Tibial artery (tissue), 4 donors: Measurements from ENCODE around the gene EEF2K.
"Not testable (repeated sequence)": the region's sequence is repeated elsewhere in the genome, so short reads cannot be mapped to it uniquely, and the experiment has no call there.

Source experiments
- DNase-seq, 2 donors: peaks; one replicate each; pipeline ENCODE4 v3.0.0-alpha.2; 2019
- H3K27ac ChIP-seq, 2 donors: fragments of 200-600 bp; sonication (generic) in 1 of 2; 1 replicate in 1 of 2; 2 replicates in 1 of 2; pipeline ENCODE4 v1.5.1; 2018 to 2019; ENCODE audit warnings: mild to moderate bottlenecking in 1 of 2
- H3K27me3 ChIP-seq, 2 donors: fragments of 200-600 bp; sonication (generic) in 1 of 2; one replicate each; pipeline versions ENCODE4 v1.5.1 to v1.6.0; 2016 to 2019
- H3K36me3 ChIP-seq, 3 donors: fragments of 200-600 bp; sonication (generic) in 2 of 3; one replicate each; pipeline ENCODE4 v1.5.1; 2016 to 2019; ENCODE audit warnings: mild to moderate bottlenecking in 2 of 3
- H3K4me1 ChIP-seq, 4 donors: fragments of 200-600 bp; sonication (generic) in 2 of 4; 1 replicate in 3 of 4; 2 replicates in 1 of 4; pipeline ENCODE4 v1.5.1; 2016 to 2019
- H3K4me3 ChIP-seq, 2 donors: fragments of 200-600 bp; sonication (generic) in 1 of 2; 1 replicate in 1 of 2; 2 replicates in 1 of 2; pipeline ENCODE4 v1.5.1; 2018 to 2019; ENCODE audit warnings: mild to moderate bottlenecking in 2 of 2
- H3K9me3 ChIP-seq, 3 donors: fragments of 200-600 bp; sonication (generic) in 1 of 3; one replicate each; pipeline ENCODE4 v1.5.1; 2016 to 2019
- intact Hi-C: fragments of 100-400 bp; cut with DNase I; formaldehyde crosslinking; loops from one replicate; pipeline ENCODE4 v1.15.0; 2023; ENCODE audit warnings: low total_unique reads
- TF ChIP-seq, protein P1 (sequence below), 2 experiments: fragments of 200-600 bp in 1 of 2; fragments of 450-650 bp in 1 of 2; IDR thresholded peaks; one replicate each; pipeline ENCODE4 v1.5.1; 2017 to 2019; ENCODE audit warnings: antibody characterized with exemption in 2 of 2, mild to moderate bottlenecking in 1 of 2, moderate library complexity in 1 of 2

EEF2K gene

DNA sequence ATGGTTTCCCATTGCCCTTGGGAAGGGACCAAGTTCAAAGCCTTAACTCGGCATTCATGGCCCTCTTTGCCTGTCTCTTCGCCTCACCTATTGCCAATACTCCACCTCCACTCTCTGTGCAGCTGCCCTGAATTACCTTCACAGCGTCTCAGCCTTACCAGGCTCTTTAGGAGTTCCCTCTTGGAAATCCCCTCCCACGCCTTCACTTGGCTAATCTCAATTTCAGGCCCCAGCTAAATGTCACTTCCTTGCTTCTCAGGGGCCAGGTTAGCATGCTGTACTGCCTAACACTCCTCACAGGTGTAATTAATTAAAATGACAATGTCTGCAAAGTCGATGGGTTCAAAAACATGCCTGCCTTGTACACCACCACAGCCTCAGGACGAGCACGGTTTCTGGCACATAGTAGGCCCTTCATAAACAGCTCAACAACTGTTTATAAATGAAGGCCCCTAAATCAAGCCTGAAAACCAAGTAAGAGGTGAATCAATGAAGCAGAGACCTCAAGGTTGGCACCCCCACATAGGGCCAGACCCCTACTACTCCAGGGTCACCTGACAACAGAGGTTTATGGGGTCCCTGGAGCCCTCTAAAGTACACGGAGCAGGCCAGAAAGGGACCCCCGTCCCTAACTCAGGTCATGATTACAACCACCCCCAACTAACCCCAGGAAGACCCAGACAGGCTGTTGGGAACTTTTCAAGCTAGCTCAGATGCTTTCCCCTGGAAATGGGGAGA lies 11.2 kb upstream of the EEF2K start:
- TF ChIP-seq, protein P1, sequence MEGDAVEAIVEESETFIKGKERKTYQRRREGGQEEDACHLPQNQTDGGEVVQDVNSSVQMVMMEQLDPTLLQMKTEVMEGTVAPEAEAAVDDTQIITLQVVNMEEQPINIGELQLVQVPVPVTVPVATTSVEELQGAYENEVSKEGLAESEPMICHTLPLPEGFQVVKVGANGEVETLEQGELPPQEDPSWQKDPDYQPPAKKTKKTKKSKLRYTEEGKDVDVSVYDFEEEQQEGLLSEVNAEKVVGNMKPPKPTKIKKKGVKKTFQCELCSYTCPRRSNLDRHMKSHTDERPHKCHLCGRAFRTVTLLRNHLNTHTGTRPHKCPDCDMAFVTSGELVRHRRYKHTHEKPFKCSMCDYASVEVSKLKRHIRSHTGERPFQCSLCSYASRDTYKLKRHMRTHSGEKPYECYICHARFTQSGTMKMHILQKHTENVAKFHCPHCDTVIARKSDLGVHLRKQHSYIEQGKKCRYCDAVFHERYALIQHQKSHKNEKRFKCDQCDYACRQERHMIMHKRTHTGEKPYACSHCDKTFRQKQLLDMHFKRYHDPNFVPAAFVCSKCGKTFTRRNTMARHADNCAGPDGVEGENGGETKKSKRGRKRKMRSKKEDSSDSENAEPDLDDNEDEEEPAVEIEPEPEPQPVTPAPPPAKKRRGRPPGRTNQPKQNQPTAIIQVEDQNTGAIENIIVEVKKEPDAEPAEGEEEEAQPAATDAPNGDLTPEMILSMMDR (IDR thresholded peaks at IDR 0.05), result no peak
- Histone ChIP-seq H3K4me3 (no peak overlapping the region), H3K9me3 (no peaks in the 10 kb centered on the region), H3K36me3 (no peaks in the 10 kb centered on the region), H3K4me1 (peaks cover 0 to 45% (median 26%) of the 10 kb centered on the region in 4 donors), H3K27ac (peak overlapping the region; percentile 82 to 92), H3K27me3 (no peaks in the 10 kb centered on the region)
- no peak for DNase-seq
- intact Hi-C loops, result loop anchor here (10.0 kb wide), 1 partner anchor 180 kb away; the partner anchor contains the start of gene CDR2

DNA sequence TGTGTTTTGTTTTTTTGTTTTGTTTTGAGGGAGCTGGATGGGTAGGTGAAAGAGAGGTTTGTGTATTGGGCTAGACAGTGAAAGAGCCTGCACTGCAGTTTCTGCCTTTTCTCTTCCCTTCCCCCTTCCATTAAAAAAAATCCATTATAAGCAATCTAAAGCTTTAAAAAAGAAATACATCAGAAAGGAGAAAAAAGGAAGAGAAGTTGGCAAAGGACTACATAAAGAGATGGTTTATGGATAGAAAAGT lies 10.7 kb upstream of the EEF2K start:
- H3K4me3 ChIP-seq, result peak overlapping the region in 1 of 2 donors; percentile 57
- no peaks in the 10 kb centered on the region for H3K27me3 ChIP-seq
- H3K27ac ChIP-seq, result peak overlapping the region; percentile 82 to 92
- TF ChIP-seq, protein P1 (IDR thresholded peaks at IDR 0.05), result no peak
- no peaks in the 10 kb centered on the region for H3K9me3 ChIP-seq
- peaks cover 0 to 48% (median 30%) of the 10 kb centered on the region in 4 donors for H3K4me1 ChIP-seq
- no peak for DNase-seq
- intact Hi-C loops, result loop anchor here (10.0 kb wide), 1 partner anchor 179 kb away; the partner anchor contains the start of gene CDR2
- H3K36me3 ChIP-seq, result no peaks in the 10 kb centered on the region

DNA sequence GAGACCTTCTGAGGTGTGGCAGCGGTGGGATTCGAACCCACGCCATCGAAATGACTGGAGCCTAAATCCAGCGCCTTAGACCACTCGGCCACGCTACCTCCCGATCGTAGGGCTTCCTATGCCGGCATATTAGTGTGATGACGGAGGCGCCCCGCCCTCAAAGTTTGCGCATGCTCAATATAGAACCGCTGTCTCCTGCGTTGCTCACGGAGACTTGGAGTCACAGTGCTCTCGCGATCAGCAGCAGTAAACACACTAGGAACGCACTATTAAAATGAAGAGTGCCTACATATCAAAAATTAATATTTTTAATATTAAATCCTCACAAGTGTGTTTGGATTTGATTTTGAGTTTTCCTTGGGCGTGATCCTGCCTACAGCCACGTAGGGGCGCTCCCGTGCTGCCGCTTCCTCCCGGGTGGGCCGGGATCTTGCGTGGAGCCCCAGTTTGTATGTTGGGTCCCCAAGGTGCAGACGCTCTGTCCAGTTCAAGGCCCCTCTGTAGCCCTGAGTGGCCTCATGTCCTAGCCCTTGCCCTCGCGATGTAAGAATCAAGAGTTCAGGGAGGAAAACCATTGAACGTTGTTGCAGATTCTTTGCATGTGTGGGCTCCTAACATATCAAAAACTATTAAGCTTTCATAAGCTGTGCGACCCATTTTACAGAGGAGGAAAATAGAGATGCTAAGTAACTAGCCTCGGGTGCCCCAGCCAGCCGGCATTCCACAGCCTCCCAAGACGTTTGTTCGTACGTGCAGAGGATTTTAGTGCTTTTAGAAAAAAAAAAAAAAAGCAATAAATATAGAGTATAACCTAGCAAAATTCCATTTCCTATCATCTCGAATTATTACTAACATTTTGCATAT lies 10.2 kb upstream of the EEF2K start:
- H3K4me1 ChIP-seq, result peaks cover 0 to 50% (median 31%) of the 10 kb centered on the region in 4 donors
- TF ChIP-seq, protein P1 (IDR thresholded peaks at IDR 0.05), result peak; percentile 92 to 97
- no peaks in the 10 kb centered on the region for H3K9me3 ChIP-seq
- peak; percentile 88 to 96 for DNase-seq
- H3K27ac ChIP-seq, result peak overlapping the region; percentile 82 to 92
- no peaks in the 10 kb centered on the region for H3K36me3 ChIP-seq
- H3K4me3 ChIP-seq, result peak overlapping the region; percentile 47 to 57
- intact Hi-C loops, result loop anchor here (10.0 kb wide), 1 partner anchor 179 kb away; the partner anchor contains the start of gene CDR2
- no peaks in the 10 kb centered on the region for H3K27me3 ChIP-seq

DNA sequence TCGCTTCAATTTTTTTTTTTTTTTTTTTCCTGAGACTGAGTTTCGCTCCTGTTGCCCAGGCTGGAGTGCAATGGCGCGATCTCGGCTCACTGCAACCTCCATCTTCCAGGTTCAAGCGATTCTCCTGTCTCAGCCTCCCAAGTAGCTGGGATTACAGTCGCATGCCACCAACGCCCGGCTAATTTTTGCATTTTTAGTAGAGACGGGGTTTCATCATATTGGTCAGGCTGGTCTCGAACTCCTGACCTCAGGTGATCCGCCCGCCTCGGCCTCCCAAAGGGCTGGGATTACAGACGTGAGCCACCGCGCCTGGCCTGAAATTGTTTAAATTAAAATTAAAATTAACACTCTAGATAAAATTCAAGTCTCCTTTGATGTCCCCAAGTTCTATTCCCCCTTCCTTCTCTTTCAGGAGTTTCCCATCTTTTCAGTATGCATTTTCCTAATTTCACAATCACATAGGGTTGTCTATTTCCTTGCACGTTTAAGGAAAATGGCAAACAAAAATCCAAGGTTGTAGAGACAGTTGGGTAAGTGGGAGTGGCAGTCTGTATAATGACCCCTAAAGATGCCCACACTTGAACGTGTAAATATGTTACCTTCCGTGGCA lies 9.4 kb upstream of the EEF2K start:
- peak overlapping the region; percentile 82 to 92 for H3K27ac ChIP-seq
- H3K36me3 ChIP-seq, DNase-seq, H3K9me3 ChIP-seq, H3K27me3 ChIP-seq: not testable (repeated sequence)
- peak overlapping the region; percentile 47 to 57 for H3K4me3 ChIP-seq
- peaks cover 0 to 50% (median 31%) of the 10 kb centered on the region in 4 donors for H3K4me1 ChIP-seq
- intact Hi-C loops, result loop anchor here (10.0 kb wide), 1 partner anchor 178 kb away; the partner anchor contains the start of gene CDR2

DNA sequence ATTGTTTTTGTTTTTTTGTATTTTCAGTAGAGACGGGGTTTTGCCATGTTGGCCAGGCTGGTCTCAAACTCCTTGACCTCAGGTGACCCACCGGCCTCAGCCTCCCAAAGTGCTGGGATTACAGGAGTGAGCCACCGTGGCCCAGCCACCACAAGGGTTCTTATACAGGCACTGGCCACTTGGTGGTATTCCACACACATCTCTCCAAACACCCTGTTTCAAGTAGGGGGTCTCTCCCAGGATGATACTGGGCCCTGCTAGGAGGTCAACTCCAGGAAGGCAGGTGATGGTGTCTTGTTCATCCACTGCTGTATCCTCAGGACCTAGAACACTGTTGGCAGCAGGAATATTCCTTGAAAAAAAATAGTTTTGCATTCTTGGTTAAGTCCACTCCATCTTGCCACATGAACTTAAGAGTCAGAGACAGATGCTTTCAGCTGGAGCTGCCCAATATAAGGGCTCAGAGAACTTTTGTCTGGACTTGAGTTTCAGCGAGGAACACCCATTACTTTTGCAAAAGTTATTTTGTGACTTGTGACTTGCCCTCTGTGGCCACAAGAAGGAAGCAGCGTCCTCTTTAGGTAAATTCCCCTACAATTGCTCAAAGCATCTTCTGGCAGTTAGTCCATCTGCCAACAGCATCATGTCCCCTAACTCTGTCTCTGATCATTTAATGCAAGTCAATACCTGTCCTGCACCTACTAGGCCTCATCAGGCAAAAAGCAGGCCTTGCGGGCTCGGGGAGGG lies 7.4 kb upstream of the EEF2K start:
- Histone ChIP-seq H3K36me3 (no peaks in the 10 kb centered on the region), H3K27me3 (no peaks in the 10 kb centered on the region), H3K4me1 (peaks cover 0 to 32% (median 20%) of the 10 kb centered on the region in 4 donors), H3K9me3 (no peaks in the 10 kb centered on the region), H3K27ac (peak overlapping the region; percentile 82 to 92), H3K4me3 (no peak overlapping the region)
- intact Hi-C loops, result loop anchor here (2.0 to 10.0 kb wide), 2 partner anchors 100 to 176 kb away; partner anchors contain the start of gene CDR2
- TF ChIP-seq, protein P1 (IDR thresholded peaks at IDR 0.05), result no peak
- DNase-seq, result no peak
